ENCODE measurements around the gene TRIM54. TPM values are rescaled to one million over a fixed set of nuclear protein-coding genes. Genes with fewer than 3 reads are reported as not detected.

TRIM54 gene
- total RNA-seq, 1 donor from 2014 or later: not detected

GRCh38 chr2:27353762-27354596 is 71.8 kb downstream of the TRIM54 start:
- intact Hi-C loops (cut with micrococcal nuclease): no loop called here

- intact Hi-C loops (cut with micrococcal nuclease): no loop called here
Observed at GRCh38 chr2:27354597-27354927, 72.3 kb downstream of the TRIM54 start.

GRCh38 chr2:27356056-27356381 is 73.8 kb downstream of the TRIM54 start:
- intact Hi-C loops (cut with micrococcal nuclease): loop anchor here (1.0 to 5.0 kb wide), 16 partner anchors 14 to 571 kb away; partner anchors contain the start of genes AGBL5, ATRAID, CAD and CCDC121

GRCh38 chr2:27356382-27357181 is 74.4 kb downstream of the TRIM54 start, which contains the start of gene GTF3C2:
Gene GTF3C2, minus strand, starts transcription at chr2:27356764. Its CDS starts 13,210 bp downstream, at chr2:27343554.
- intact Hi-C loops (cut with micrococcal nuclease): loop anchor here (1.0 to 5.0 kb wide), 16 partner anchors 14 to 572 kb away; partner anchors contain the start of genes AGBL5, ATRAID, CAD and CCDC121

Other genes with a start within 250 kb of the TRIM54 start
- 117 and 125 TPM in 2 replicates for gene TMEM214, start 249.5 kb upstream of the TRIM54 start, total RNA-seq
- gene AGBL5, start 230.8 kb upstream of the TRIM54 start, total RNA-seq: 11.1 and 14.2 TPM in 2 replicates
- gene OST4, start 210.8 kb upstream of the TRIM54 start, total RNA-seq: 390 and 415 TPM in 2 replicates
- gene EMILIN1, start 203.8 kb upstream of the TRIM54 start, total RNA-seq: 1.4 and 1.7 TPM in 2 replicates
- 12.4 and 14.3 TPM in 2 replicates for gene KHK, start 195.7 kb upstream of the TRIM54 start, total RNA-seq
- gene CGREF1, start 163.3 kb upstream of the TRIM54 start, total RNA-seq: 3.5 and 3.9 TPM in 2 replicates
- gene ABHD1, start 158.6 kb upstream of the TRIM54 start, total RNA-seq: 0.24 and 0.54 TPM in 2 replicates
- gene PREB, start 147.8 kb upstream of the TRIM54 start, total RNA-seq: 81.2 and 82.7 TPM in 2 replicates
- gene PRR30, start 143.0 kb upstream of the TRIM54 start, total RNA-seq: not detected in 2 replicates
- 0.05 TPM in 2 replicates for gene TCF23, start 133.4 kb upstream of the TRIM54 start, total RNA-seq
- gene ATRAID, start 70.4 kb upstream of the TRIM54 start, total RNA-seq: 77.9 and 80.9 TPM in 2 replicates
- 46.8 and 54.6 TPM in 2 replicates for gene SLC5A6, start 70.2 kb upstream of the TRIM54 start, total RNA-seq
- gene CAD, start 65.1 kb upstream of the TRIM54 start, total RNA-seq: 68.3 and 72.3 TPM in 2 replicates
- 0.64 and 0.68 TPM in 2 replicates for gene SLC30A3, start 19.4 kb upstream of the TRIM54 start, total RNA-seq
- gene DNAJC5G, start 7.0 kb upstream of the TRIM54 start, total RNA-seq: not detected in 2 replicates
- 1.6 and 2.6 TPM in 2 replicates for gene UCN, start 26.0 kb downstream of the TRIM54 start, total RNA-seq
- 97.0 and 105 TPM in 2 replicates for gene MPV17, start 40.7 kb downstream of the TRIM54 start, total RNA-seq
- 70.0 and 77.4 TPM in 2 replicates for gene GTF3C2, start 74.3 kb downstream of the TRIM54 start, total RNA-seq
- 48.3 and 48.7 TPM in 2 replicates for gene EIF2B4, start 87.9 kb downstream of the TRIM54 start, total RNA-seq
- gene SNX17, start 88.2 kb downstream of the TRIM54 start, total RNA-seq: 128 and 129 TPM in 2 replicates
- 19.7 and 20.2 TPM in 2 replicates for gene ZNF513, start 98.3 kb downstream of the TRIM54 start, total RNA-seq
- 102 and 105 TPM in 2 replicates for gene PPM1G, start 127.2 kb downstream of the TRIM54 start, total RNA-seq
- 100 and 104 TPM in 2 replicates for gene NRBP1, start 146.2 kb downstream of the TRIM54 start, total RNA-seq
- 4.8 and 5.5 TPM in 2 replicates for gene KRTCAP3, start 160.0 kb downstream of the TRIM54 start, total RNA-seq
- gene IFT172, start 207.3 kb downstream of the TRIM54 start, total RNA-seq: 9.7 and 10.1 TPM in 2 replicates
- gene FNDC4, start 212.8 kb downstream of the TRIM54 start, total RNA-seq: not detected in 2 replicates
- not detected in 2 replicates for gene GCKR, start 214.4 kb downstream of the TRIM54 start, total RNA-seq

Data from T-helper 1 cell treated with Interleukin-12 subunit alpha and Interleukin-12 subunit beta and Interleukin-4 antibody, amounts not matched to agents 30 ng/mL and 1 ng/mL, for 36 hours (primary cell).